Right renal pelvis (tissue), 4 donors: ENCODE results near the gene MAGEA4. TPM values are rescaled to one million over a fixed set of nuclear protein-coding genes. Genes with fewer than 3 reads are reported as not detected.

Source experiments
- DNase-seq, 4 donors: peaks; one replicate each; pipeline ENCODE4 v3.0.0-alpha.2; 2013; ENCODE audit warnings: low read depth in 4 of 4, low spot score in 3 of 4, missing footprints in 1 of 4
- polyA plus RNA-seq, 4 donors: library from polyadenylated mRNA; unstranded; fragments of 120-200 nt; gene quantifications; one replicate each; pipeline ENCODE4 v1.2.1, GENCODE V29; 2013; ENCODE audit not compliant: insufficient read length in 4 of 4

Gene MAGEA4
- polyA plus RNA-seq, 4 donors: not detected

- DNase-seq: no peak
These were observed 10.0 kb downstream of the MAGEA4 start for GRCh38 chrX:151922692-151923091.

GRCh38 chrX:151923648-151924047 lies 11.0 kb downstream of the MAGEA4 start:
- DNase-seq: no peak

GRCh38 chrX:151929126-151929525 lies 16.4 kb downstream of the MAGEA4 start:
- no peak for DNase-seq

- DNase-seq: no peak
These were observed 22.7 kb downstream of the MAGEA4 start for GRCh38 chrX:151935358-151935757.

GRCh38 chrX:151938172-151938571 lies 25.5 kb downstream of the MAGEA4 start:
- no peak for DNase-seq

GRCh38 chrX:151954730-151955129 lies 42.0 kb downstream of the MAGEA4 start:
- DNase-seq: no peak

GRCh38 chrX:151958101-151958500 lies 45.4 kb downstream of the MAGEA4 start:
- DNase-seq: no peak

GRCh38 chrX:151962034-151962433 lies 49.3 kb downstream of the MAGEA4 start:
- no peak for DNase-seq

- DNase-seq: no peak
These were observed 53.5 kb downstream of the MAGEA4 start for GRCh38 chrX:151966236-151966635.

GRCh38 chrX:151970027-151970426 lies 57.3 kb downstream of the MAGEA4 start:
- no peak for DNase-seq

- no peak for DNase-seq
These were observed 58.0 kb downstream of the MAGEA4 start for GRCh38 chrX:151970661-151971060.

- DNase-seq: no peak
These were observed 60.5 kb downstream of the MAGEA4 start for GRCh38 chrX:151973060-151973661.

- no peak for DNase-seq
These were observed 61.2 kb downstream of the MAGEA4 start for GRCh38 chrX:151973851-151974335.

Other genes starting within 250 kb of the MAGEA4 start
- 1 to 10 TPM; 5.1 to 8.8 (median 6.5) TPM for gene PRRG3, start 217.4 kb upstream of the MAGEA4 start, polyA plus RNA-seq
- under 1 TPM in 1 of 4 donors, not detected in 3; 0.38 TPM for gene FATE1, start 196.9 kb upstream of the MAGEA4 start, polyA plus RNA-seq
- gene CNGA2, start 178.1 kb upstream of the MAGEA4 start, polyA plus RNA-seq: not detected
- gene GABRE, start 61.8 kb downstream of the MAGEA4 start, polyA plus RNA-seq: 10 to 100 TPM in 1 of 4 donors, 1 to 10 TPM in 3; 5.2 to 10.8 (median 5.9) TPM
- not detected for gene MAGEA10, start 225.7 kb downstream of the MAGEA4 start, polyA plus RNA-seq